Measurements from ENCODE around the gene SLC18A2.

DNA sequence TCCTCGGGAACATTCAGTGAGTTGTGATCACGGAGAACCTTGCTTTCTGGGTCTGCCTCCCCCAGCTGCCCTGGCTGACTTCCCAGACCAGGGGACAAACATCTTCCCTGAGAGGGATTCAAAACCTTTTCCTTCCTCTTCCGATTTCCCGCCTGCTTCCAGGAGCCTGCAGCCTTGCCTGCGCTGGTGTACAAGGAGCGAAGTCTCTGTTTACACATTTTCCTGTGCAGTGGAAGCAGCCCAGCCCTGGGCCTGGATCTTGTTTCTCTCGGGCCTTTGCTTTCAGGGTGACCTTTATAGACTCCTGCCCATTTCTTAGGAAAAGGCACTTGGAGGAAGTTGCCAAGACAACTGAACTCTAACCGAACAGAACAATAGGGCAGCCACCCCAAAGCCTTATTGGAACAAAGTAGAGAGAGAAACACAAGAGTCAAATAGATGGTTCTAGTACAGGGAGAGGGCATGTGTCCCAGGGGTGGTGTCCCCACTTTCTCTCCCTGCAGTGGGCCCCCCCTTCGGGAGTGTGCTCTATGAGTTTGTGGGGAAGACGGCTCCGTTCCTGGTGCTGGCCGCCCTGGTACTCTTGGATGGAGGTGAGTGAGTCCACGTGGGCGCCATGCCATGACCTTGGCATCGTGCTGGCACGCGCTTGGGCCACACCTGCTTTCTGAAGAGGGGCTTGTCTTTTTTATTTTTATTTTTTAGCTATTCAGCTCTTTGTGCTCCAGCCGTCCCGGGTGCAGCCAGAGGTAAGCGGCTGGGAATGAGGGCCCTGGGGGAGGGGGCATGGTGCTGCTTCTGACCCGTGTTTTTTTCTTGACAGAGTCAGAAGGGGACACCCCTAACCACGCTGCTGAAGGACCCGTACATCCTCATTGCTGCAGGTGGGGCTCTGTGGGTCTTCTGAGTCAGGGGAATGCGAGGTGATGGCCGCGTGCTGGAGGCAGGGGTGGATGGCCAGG lies 14.1 kb downstream of the SLC18A2 start:
- TF ChIP-seq, protein P1, sequence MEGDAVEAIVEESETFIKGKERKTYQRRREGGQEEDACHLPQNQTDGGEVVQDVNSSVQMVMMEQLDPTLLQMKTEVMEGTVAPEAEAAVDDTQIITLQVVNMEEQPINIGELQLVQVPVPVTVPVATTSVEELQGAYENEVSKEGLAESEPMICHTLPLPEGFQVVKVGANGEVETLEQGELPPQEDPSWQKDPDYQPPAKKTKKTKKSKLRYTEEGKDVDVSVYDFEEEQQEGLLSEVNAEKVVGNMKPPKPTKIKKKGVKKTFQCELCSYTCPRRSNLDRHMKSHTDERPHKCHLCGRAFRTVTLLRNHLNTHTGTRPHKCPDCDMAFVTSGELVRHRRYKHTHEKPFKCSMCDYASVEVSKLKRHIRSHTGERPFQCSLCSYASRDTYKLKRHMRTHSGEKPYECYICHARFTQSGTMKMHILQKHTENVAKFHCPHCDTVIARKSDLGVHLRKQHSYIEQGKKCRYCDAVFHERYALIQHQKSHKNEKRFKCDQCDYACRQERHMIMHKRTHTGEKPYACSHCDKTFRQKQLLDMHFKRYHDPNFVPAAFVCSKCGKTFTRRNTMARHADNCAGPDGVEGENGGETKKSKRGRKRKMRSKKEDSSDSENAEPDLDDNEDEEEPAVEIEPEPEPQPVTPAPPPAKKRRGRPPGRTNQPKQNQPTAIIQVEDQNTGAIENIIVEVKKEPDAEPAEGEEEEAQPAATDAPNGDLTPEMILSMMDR (IDR thresholded peaks at IDR 0.05), result no peak
- TF ChIP-seq EP300 (IDR thresholded peaks at IDR 0.05) (no peak), POLR2A (IDR thresholded peaks at IDR 0.05) (no peak)

Data from sigmoid colon (tissue), 4 donors.